ENCODE results near the gene SLC37A3.

Gene SLC37A3

GRCh38 chr7:140400381-140400780 lies 2.1 kb upstream of the SLC37A3 start:
- H3K27ac ChIP-seq (ENCODE audit: low read depth, low read length): no peak overlapping the region
- H3K36me3 ChIP-seq (ENCODE audit: control insufficient read depth, insufficient read depth, low read length): no peaks in the 10 kb centered on the region
- no peaks in the 10 kb centered on the region for H3K27me3 ChIP-seq (ENCODE audit: control insufficient read depth, insufficient read depth, low read length)
- H3K4me1 ChIP-seq (ENCODE audit: control insufficient read depth, insufficient read depth, low read length): peaks cover 5% of the 10 kb centered on the region
- H3K9me3 ChIP-seq (ENCODE audit: control insufficient read depth, insufficient read depth, low read length): no peaks in the 10 kb centered on the region
- H3K9ac ChIP-seq (ENCODE audit: low read depth, low read length): no peak overlapping the region
- H3K4me3 ChIP-seq (ENCODE audit: low read depth, low read length): no peak overlapping the region

GRCh38 chr7:140398821-140399220 lies 491 bp upstream of the SLC37A3 start:
- H3K9ac ChIP-seq (ENCODE audit: low read depth, low read length): no peak overlapping the region
- H3K9me3 ChIP-seq (ENCODE audit: control insufficient read depth, insufficient read depth, low read length): no peaks in the 10 kb centered on the region
- H3K27ac ChIP-seq (ENCODE audit: low read depth, low read length): no peak overlapping the region
- H3K36me3 ChIP-seq (ENCODE audit: control insufficient read depth, insufficient read depth, low read length): no peaks in the 10 kb centered on the region
- no peaks in the 10 kb centered on the region for H3K4me1 ChIP-seq (ENCODE audit: control insufficient read depth, insufficient read depth, low read length)
- H3K4me3 ChIP-seq (ENCODE audit: low read depth, low read length): no peak overlapping the region
- no peaks in the 10 kb centered on the region for H3K27me3 ChIP-seq (ENCODE audit: control insufficient read depth, insufficient read depth, low read length)

- H3K4me3 ChIP-seq (ENCODE audit: low read depth, low read length): no peak overlapping the region
- no peaks in the 10 kb centered on the region for H3K9me3 ChIP-seq (ENCODE audit: control insufficient read depth, insufficient read depth, low read length)
- no peak overlapping the region for H3K27ac ChIP-seq (ENCODE audit: low read depth, low read length)
- peaks cover 8% of the 10 kb centered on the region for H3K4me1 ChIP-seq (ENCODE audit: control insufficient read depth, insufficient read depth, low read length)
- H3K36me3 ChIP-seq (ENCODE audit: control insufficient read depth, insufficient read depth, low read length): no peaks in the 10 kb centered on the region
- no peak overlapping the region for H3K9ac ChIP-seq (ENCODE audit: low read depth, low read length)
- no peaks in the 10 kb centered on the region for H3K27me3 ChIP-seq (ENCODE audit: control insufficient read depth, insufficient read depth, low read length)
These were observed 4.5 kb downstream of the SLC37A3 start for GRCh38 chr7:140393756-140394306.

GRCh38 chr7:140391634-140392033 lies 6.7 kb downstream of the SLC37A3 start:
- H3K36me3 ChIP-seq (ENCODE audit: control insufficient read depth, insufficient read depth, low read length): 0 out of 2 replicates have a peak, but pooled peaks cover 3% of the 10 kb centered on the region
- no peak overlapping the region for H3K4me3 ChIP-seq (ENCODE audit: low read depth, low read length)
- no peak overlapping the region for H3K9ac ChIP-seq (ENCODE audit: low read depth, low read length)
- no peaks in the 10 kb centered on the region for H3K9me3 ChIP-seq (ENCODE audit: control insufficient read depth, insufficient read depth, low read length)
- H3K27me3 ChIP-seq (ENCODE audit: control insufficient read depth, insufficient read depth, low read length): no peaks in the 10 kb centered on the region
- H3K27ac ChIP-seq (ENCODE audit: low read depth, low read length): no peak overlapping the region
- peaks cover 8% of the 10 kb centered on the region for H3K4me1 ChIP-seq (ENCODE audit: control insufficient read depth, insufficient read depth, low read length)

- Histone ChIP-seq H3K9me3 (ENCODE audit: control insufficient read depth, insufficient read depth, low read length) (no peaks in the 10 kb centered on the region), H3K27ac (ENCODE audit: low read depth, low read length) (no peak overlapping the region), H3K4me1 (ENCODE audit: control insufficient read depth, insufficient read depth, low read length) (peaks cover 8% of the 10 kb centered on the region), H3K36me3 (ENCODE audit: control insufficient read depth, insufficient read depth, low read length) (0 out of 2 replicates have a peak, but pooled peaks cover 9% of the 10 kb centered on the region), H3K27me3 (ENCODE audit: control insufficient read depth, insufficient read depth, low read length) (no peaks in the 10 kb centered on the region), H3K9ac (ENCODE audit: low read depth, low read length) (peak overlapping the region; percentile 2; the same call in 1 of the 2 replicates), H3K4me3 (ENCODE audit: low read depth, low read length) (no peak overlapping the region)
These were observed 7.7 kb downstream of the SLC37A3 start for GRCh38 chr7:140390466-140391190.

GRCh38 chr7:140390034-140390433 lies 8.3 kb downstream of the SLC37A3 start:
- no peak overlapping the region for H3K27ac ChIP-seq (ENCODE audit: low read depth, low read length)
- H3K9ac ChIP-seq (ENCODE audit: low read depth, low read length): no peak overlapping the region
- 0 out of 2 replicates have a peak, but pooled peaks cover 9% of the 10 kb centered on the region for H3K36me3 ChIP-seq (ENCODE audit: control insufficient read depth, insufficient read depth, low read length)
- no peaks in the 10 kb centered on the region for H3K27me3 ChIP-seq (ENCODE audit: control insufficient read depth, insufficient read depth, low read length)
- H3K4me1 ChIP-seq (ENCODE audit: control insufficient read depth, insufficient read depth, low read length): peaks cover 8% of the 10 kb centered on the region
- H3K9me3 ChIP-seq (ENCODE audit: control insufficient read depth, insufficient read depth, low read length): no peaks in the 10 kb centered on the region
- no peak overlapping the region for H3K4me3 ChIP-seq (ENCODE audit: low read depth, low read length)

GRCh38 chr7:140389445-140389844 lies 8.9 kb downstream of the SLC37A3 start:
- Histone ChIP-seq H3K4me3 (ENCODE audit: low read depth, low read length) (no peak overlapping the region), H3K27me3 (ENCODE audit: control insufficient read depth, insufficient read depth, low read length) (no peaks in the 10 kb centered on the region), H3K36me3 (ENCODE audit: control insufficient read depth, insufficient read depth, low read length) (0 out of 2 replicates have a peak, but pooled peaks cover 9% of the 10 kb centered on the region), H3K9me3 (ENCODE audit: control insufficient read depth, insufficient read depth, low read length) (no peaks in the 10 kb centered on the region), H3K4me1 (ENCODE audit: control insufficient read depth, insufficient read depth, low read length) (peaks cover 8% of the 10 kb centered on the region), H3K9ac (ENCODE audit: low read depth, low read length) (no peak overlapping the region), H3K27ac (ENCODE audit: low read depth, low read length) (no peak overlapping the region)

- Histone ChIP-seq H3K9me3 (ENCODE audit: control insufficient read depth, insufficient read depth, low read length) (no peaks in the 10 kb centered on the region), H3K36me3 (ENCODE audit: control insufficient read depth, insufficient read depth, low read length) (peaks cover 29% of the 10 kb centered on the region), H3K4me3 (ENCODE audit: low read depth, low read length) (no peak overlapping the region), H3K27ac (ENCODE audit: low read depth, low read length) (no peak overlapping the region), H3K9ac (ENCODE audit: low read depth, low read length) (no peak overlapping the region), H3K27me3 (ENCODE audit: control insufficient read depth, insufficient read depth, low read length) (no peaks in the 10 kb centered on the region), H3K4me1 (ENCODE audit: control insufficient read depth, insufficient read depth, low read length) (no peaks in the 10 kb centered on the region; the same call in 1 of the 2 replicates)
These were observed 13.3 kb downstream of the SLC37A3 start for GRCh38 chr7:140384894-140385545.

GRCh38 chr7:140383954-140384713 lies 14.2 kb downstream of the SLC37A3 start:
- H3K4me3 ChIP-seq (ENCODE audit: low read depth, low read length): no peak overlapping the region
- no peaks in the 10 kb centered on the region for H3K9me3 ChIP-seq (ENCODE audit: control insufficient read depth, insufficient read depth, low read length)
- H3K36me3 ChIP-seq (ENCODE audit: control insufficient read depth, insufficient read depth, low read length): peaks cover 37% of the 10 kb centered on the region
- no peaks in the 10 kb centered on the region for H3K4me1 ChIP-seq (ENCODE audit: control insufficient read depth, insufficient read depth, low read length)
- no peak overlapping the region for H3K9ac ChIP-seq (ENCODE audit: low read depth, low read length)
- H3K27me3 ChIP-seq (ENCODE audit: control insufficient read depth, insufficient read depth, low read length): no peaks in the 10 kb centered on the region
- no peak overlapping the region for H3K27ac ChIP-seq (ENCODE audit: low read depth, low read length)

GRCh38 chr7:140375892-140376730 lies 22.2 kb downstream of the SLC37A3 start:
- Histone ChIP-seq H3K9me3 (ENCODE audit: control insufficient read depth, insufficient read depth, low read length) (no peaks in the 10 kb centered on the region), H3K4me3 (ENCODE audit: low read depth, low read length) (no peak overlapping the region), H3K27ac (ENCODE audit: low read depth, low read length) (no peak overlapping the region), H3K36me3 (ENCODE audit: control insufficient read depth, insufficient read depth, low read length) (peaks cover 47% of the 10 kb centered on the region), H3K27me3 (ENCODE audit: control insufficient read depth, insufficient read depth, low read length) (no peaks in the 10 kb centered on the region), H3K9ac (ENCODE audit: low read depth, low read length) (no peak overlapping the region), H3K4me1 (ENCODE audit: control insufficient read depth, insufficient read depth, low read length) (no peaks in the 10 kb centered on the region)
